IMR-90 (cell line): Measurements from ENCODE around the gene FRMPD4. TPM values are rescaled to one million over a fixed set of nuclear protein-coding genes. Genes with fewer than 3 reads are reported as not detected.

Source experiments
- ATAC-seq: fragments of 200-7000 bp; cut with Tn5 transposase; 2 replicates; pipeline ENCODE4 v1.9.1; 2020; ENCODE audit warnings: low read depth, mild to moderate bottlenecking, moderate library complexity
- BruUV-seq: library from RNA; stranded (reverse); fragments of 400-500 nt; replicated peaks from 2 replicates; lab custom pipeline; 2021; lab: Mats Ljungman, UMichigan
- CTCF ChIA-PET: fragments of 300-600 bp; formaldehyde crosslinking; extraction: SDS; loops from one replicate; lab custom pipeline; 2021; ENCODE audit warnings: antibody characterized with exemption; lab: Yijun Ruan, JAX
- POLR2A ChIA-PET: fragments of 300-600 bp; sonication (Branson Sonifier 250); formaldehyde crosslinking; loops from one replicate; lab custom pipeline; 2022; ENCODE audit warnings: antibody characterized with exemption; ENCODE audit not compliant: unreplicated experiment; lab: Charles Lee
- DNase-seq: peaks from one replicate; pipeline ENCODE4 v3.0.0; 2013
- H2AFZ ChIP-seq: replicated peaks from 2 replicates; pipeline ENCODE3; 2013; ENCODE audit warnings: low read length, mild to moderate bottlenecking; ENCODE audit not compliant: poor library complexity
- H2AK5ac ChIP-seq: 2 replicates; pipeline ENCODE4 v1.6.1; 2013; ENCODE audit warnings: low read depth, low read length, inconsistent platforms
- H2AK9ac ChIP-seq: replicated peaks from 2 replicates; pipeline ENCODE3; 2013; ENCODE audit warnings: mild to moderate bottlenecking, low read depth, low read length, moderate library complexity; ENCODE audit not compliant: poor library complexity
- H2BK120ac ChIP-seq: 2 replicates; pipeline ENCODE4 v1.6.1; 2013; ENCODE audit warnings: low read depth, low read length, inconsistent platforms
- H2BK15ac ChIP-seq: 3 replicates; pipeline ENCODE4 v1.6.1; 2013; ENCODE audit warnings: low read depth, low read length, inconsistent platforms
- H2BK20ac ChIP-seq: 2 replicates; pipeline ENCODE4 v1.6.1; 2013; ENCODE audit warnings: low read depth, mild to moderate bottlenecking, inconsistent platforms, low read length, moderate library complexity
- H2BK5ac ChIP-seq: 2 replicates; pipeline ENCODE4 v1.6.1; 2013; ENCODE audit warnings: mild to moderate bottlenecking, low read depth, low read length, inconsistent platforms; ENCODE audit not compliant: poor library complexity, severe bottlenecking
- H3K14ac ChIP-seq: replicated peaks from 2 replicates; pipeline ENCODE4 v1.6.1; 2013; ENCODE audit warnings: low read depth, low read length, inconsistent platforms
- H3K18ac ChIP-seq: 2 replicates; pipeline ENCODE4 v1.6.1; 2013; ENCODE audit warnings: low read depth, low read length, control low read depth
- H3K23ac ChIP-seq: 2 replicates; pipeline ENCODE4 v1.6.1; 2013; ENCODE audit warnings: low read depth, low read length, inconsistent platforms
- H3K27ac ChIP-seq: 2 replicates; pipeline ENCODE4 v1.5.1; 2013; ENCODE audit warnings: mild to moderate bottlenecking, control low read depth, low read length; ENCODE audit not compliant: insufficient read depth
- H3K27me3 ChIP-seq: 2 replicates; pipeline ENCODE4 v1.6.1; 2013; ENCODE audit warnings: low read length; ENCODE audit not compliant: control insufficient read depth, insufficient read depth
- H3K36me3 ChIP-seq: 2 replicates; pipeline ENCODE4 v1.6.1; 2013; ENCODE audit warnings: low read length, mixed read lengths; ENCODE audit not compliant: control insufficient read depth, insufficient read depth
- H3K4ac ChIP-seq: 2 replicates; pipeline ENCODE4 v1.6.1; 2013; ENCODE audit warnings: low read depth, low read length, inconsistent platforms
- H3K4me1 ChIP-seq: 2 replicates; pipeline ENCODE4 v1.6.1; 2013; ENCODE audit warnings: low read length, mixed read lengths; ENCODE audit not compliant: control insufficient read depth, insufficient read depth
- H3K4me2 ChIP-seq: 2 replicates; pipeline ENCODE4 v1.6.1; 2013; ENCODE audit warnings: low read depth, mild to moderate bottlenecking, control low read depth, low read length, moderate library complexity
- H3K4me3 ChIP-seq: 2 replicates; pipeline ENCODE4 v1.5.1; 2013; ENCODE audit warnings: low read depth, mild to moderate bottlenecking, control low read depth, low read length, moderate library complexity; ENCODE audit not compliant: insufficient read depth
- H3K56ac ChIP-seq: 2 replicates; pipeline ENCODE4 v1.6.1; 2013; ENCODE audit warnings: low read length, inconsistent platforms; ENCODE audit not compliant: insufficient read depth; ENCODE audit errors: extremely low read depth
- H3K79me1 ChIP-seq, 2 experiments: 2 replicates each; pipeline ENCODE4 v1.6.1; 2013; ENCODE audit warnings: low read length in 2 of 2, inconsistent platforms in 1 of 2, low read depth in 1 of 2
- H3K9ac ChIP-seq: 2 replicates; pipeline ENCODE4 v1.6.1; 2013; ENCODE audit warnings: low read depth, low read length, control low read depth
- H3K9me1 ChIP-seq: 2 replicates; pipeline ENCODE4 v1.6.1; 2013; ENCODE audit warnings: low read length, inconsistent platforms; ENCODE audit not compliant: insufficient read depth
- H3K9me3 ChIP-seq: 2 replicates; pipeline ENCODE4 v1.6.1; 2013; ENCODE audit warnings: low read length; ENCODE audit not compliant: control insufficient read depth, insufficient read depth
- H4K20me1 ChIP-seq: 2 replicates; pipeline ENCODE4 v1.6.1; 2013; ENCODE audit warnings: low read length, inconsistent platforms; ENCODE audit not compliant: insufficient read depth
- H4K5ac ChIP-seq: 2 replicates; pipeline ENCODE4 v1.6.1; 2013; ENCODE audit warnings: mild to moderate bottlenecking, low read depth, low read length, control low read depth
- H4K8ac ChIP-seq, 2 experiments: 2 replicates each; pipeline ENCODE4 v1.6.1; 2013; ENCODE audit warnings: low read depth in 2 of 2, low read length in 2 of 2, control low read depth in 1 of 2, inconsistent platforms in 1 of 2
- H4K91ac ChIP-seq: 2 replicates; pipeline ENCODE4 v1.6.1; 2013; ENCODE audit warnings: low read depth, low read length, inconsistent platforms; ENCODE audit not compliant: insufficient read depth
- BHLHE40 ChIP-seq: fragments of 150-350 bp; IDR thresholded peaks from 2 replicates; pipeline ENCODE4 v1.6.1; 2016; ENCODE audit warnings: mild to moderate bottlenecking, low read depth, low read length
- FOS ChIP-seq: fragments of 150-350 bp; IDR thresholded peaks from 2 replicates; pipeline ENCODE4 v1.6.1; 2016; ENCODE audit warnings: low read depth, low read length
- MAZ ChIP-seq: IDR thresholded peaks from 2 replicates; pipeline ENCODE4 v1.6.1; 2012; ENCODE audit warnings: low read depth, mild to moderate bottlenecking, low read length, improper control_type of control experiment, moderate library complexity, borderline replicate concordance
- MXI1 ChIP-seq: IDR thresholded peaks from 2 replicates; pipeline ENCODE4 v1.6.1; 2012; ENCODE audit warnings: low read depth, mild to moderate bottlenecking, low read length, moderate library complexity, borderline replicate concordance
- NFE2L2 ChIP-seq: fragments of 150-350 bp; IDR thresholded peaks from 2 replicates; pipeline ENCODE4 v1.6.1; 2016; ENCODE audit warnings: low read depth, mild to moderate bottlenecking, low read length
- RAD21 ChIP-seq: IDR thresholded peaks from 2 replicates; pipeline ENCODE4 v1.6.1; 2012; ENCODE audit warnings: low read length, improper control_type of control experiment
- RFX5 ChIP-seq: IDR thresholded peaks from 2 replicates; pipeline ENCODE4 v1.8.0; 2012; ENCODE audit warnings: low read depth, mild to moderate bottlenecking, low read length, moderate library complexity
- SMC3 ChIP-seq: fragments of 150-350 bp; IDR thresholded peaks from 2 replicates; pipeline ENCODE4 v1.6.1; 2016; ENCODE audit warnings: low read depth, mild to moderate bottlenecking, antibody characterized with exemption, low read length, moderate library complexity
- WGBS, 2 experiments: methylation state at CpG; one replicate each; pipeline versions ENCODE4 v1.1.5 to v1.1.7; 2013; ENCODE audit warnings: missing lambda C conversion rate in 2 of 2; ENCODE audit not compliant: insufficient read length in 1 of 2; ENCODE audit errors: extremely low coverage in 2 of 2; 5-methylcytosine and 5-hydroxymethylcytosine counted together
- dilution Hi-C: fragments of 300-500 bp; cut with HindIII; formaldehyde crosslinking; loops from one replicate; pipeline ENCODE4 v1.14.3; 2018; ENCODE audit warnings: low sequenced_read_pairs; ENCODE audit not compliant: unreplicated experiment
- in situ Hi-C: fragments of 300-500 bp; cut with MboI; formaldehyde crosslinking; loops from 3 replicates; pipeline ENCODE4 v1.14.3; 2019; ENCODE audit warnings: low sequenced_read_pairs, inconsistent platforms, mixed read lengths
- intact Hi-C: fragments of 100-400 bp; cut with micrococcal nuclease; formaldehyde crosslinking; loops from 2 replicates; pipeline ENCODE4 v1.10.0; 2022
- polyA plus RNA-seq, 3 experiments: library from polyadenylated mRNA; depleted of rRNA; stranded (reverse); fragments of >200 nt; gene quantifications; 2 replicates each; pipeline ENCODE4 v1.2.3, GENCODE V29; 2012; ENCODE audit warnings: low replicate concordance in 1 of 3
- total RNA-seq: library from RNA; depleted of rRNA; stranded (reverse); fragments of >200 nt; gene quantifications from 2 replicates; pipeline ENCODE4 v1.2.3, GENCODE V29; 2012
- TF ChIP-seq, protein P1 (sequence below): conservative IDR thresholded peaks from 2 replicates; pipeline ENCODE4 v1.5.1; 2012; ENCODE audit warnings: mild to moderate bottlenecking, low read depth, low read length, improper control_type of control experiment

Gene FRMPD4
- total and polyA plus RNA-seq, 2 of the 4 experiments (the other 2 are of a cell fraction), result 0.53 to 1.1 TPM

DNA sequence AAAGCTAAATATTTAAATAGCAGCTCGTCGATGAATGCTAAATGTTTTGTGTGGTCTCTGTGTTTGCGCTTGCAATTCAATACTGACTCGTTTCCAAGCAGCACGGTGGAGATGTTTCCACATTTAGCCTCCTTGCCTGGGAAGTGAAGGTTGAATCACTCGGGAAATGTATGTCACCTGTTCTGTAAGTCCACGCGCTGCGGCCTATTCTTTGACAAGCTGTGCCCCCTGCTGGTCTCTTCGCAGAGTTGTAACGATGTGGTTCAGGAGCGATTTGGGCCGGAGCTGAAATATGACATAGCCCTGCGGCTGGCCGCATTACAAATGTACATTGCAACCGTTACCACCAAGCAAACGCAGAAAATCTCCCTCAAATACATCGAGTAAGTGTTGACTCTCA lies 563.4 kb downstream of the FRMPD4 start:
- no peaks in the 10 kb centered on the region for H3K27me3 ChIP-seq
- ATAC-seq, result peak; percentile 63
- BruUV-seq, result no TSS peak

More for the DNA sequence above, 563.4 kb downstream of the FRMPD4 start:
- H2AK5ac ChIP-seq, result no peak overlapping the region
- H2AFZ ChIP-seq, result no peak overlapping the region
- H3K4me3 ChIP-seq, result no peak overlapping the region
- H3K9ac ChIP-seq, result no peak overlapping the region
- WGBS, 2 experiments, result 18% methylated on average over 3 of the region's 18 CpGs; no CpG with 5 or more reads in 1 of the 2 experiments
- in situ Hi-C loops, result loop anchor here (25.0 kb wide), 1 partner anchor 614 kb away; no protein-coding TSS in a partner anchor
- intact Hi-C loops, result loop anchor here (1.0 to 10.0 kb wide), 4 partner anchors 329 to 914 kb away; no protein-coding TSS in a partner anchor
- no peak overlapping the region for H2AK9ac ChIP-seq
- DNase-seq, result peak; percentile 68
- no peak overlapping the region for H3K18ac ChIP-seq
- peak; percentile 73 for TF ChIP-seq RAD21
- TF ChIP-seq, protein P1, sequence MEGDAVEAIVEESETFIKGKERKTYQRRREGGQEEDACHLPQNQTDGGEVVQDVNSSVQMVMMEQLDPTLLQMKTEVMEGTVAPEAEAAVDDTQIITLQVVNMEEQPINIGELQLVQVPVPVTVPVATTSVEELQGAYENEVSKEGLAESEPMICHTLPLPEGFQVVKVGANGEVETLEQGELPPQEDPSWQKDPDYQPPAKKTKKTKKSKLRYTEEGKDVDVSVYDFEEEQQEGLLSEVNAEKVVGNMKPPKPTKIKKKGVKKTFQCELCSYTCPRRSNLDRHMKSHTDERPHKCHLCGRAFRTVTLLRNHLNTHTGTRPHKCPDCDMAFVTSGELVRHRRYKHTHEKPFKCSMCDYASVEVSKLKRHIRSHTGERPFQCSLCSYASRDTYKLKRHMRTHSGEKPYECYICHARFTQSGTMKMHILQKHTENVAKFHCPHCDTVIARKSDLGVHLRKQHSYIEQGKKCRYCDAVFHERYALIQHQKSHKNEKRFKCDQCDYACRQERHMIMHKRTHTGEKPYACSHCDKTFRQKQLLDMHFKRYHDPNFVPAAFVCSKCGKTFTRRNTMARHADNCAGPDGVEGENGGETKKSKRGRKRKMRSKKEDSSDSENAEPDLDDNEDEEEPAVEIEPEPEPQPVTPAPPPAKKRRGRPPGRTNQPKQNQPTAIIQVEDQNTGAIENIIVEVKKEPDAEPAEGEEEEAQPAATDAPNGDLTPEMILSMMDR, result peak; percentile 57
- no peak for TF ChIP-seq FOS
- TF ChIP-seq NFE2L2, result no peak
- peak; percentile 60 for TF ChIP-seq SMC3
- no peak for TF ChIP-seq RFX5
- no peak for TF ChIP-seq MAZ
- TF ChIP-seq MXI1, result no peak
- TF ChIP-seq BHLHE40, result no peak
- dilution Hi-C loops, result no loop called here
- H4K20me1 ChIP-seq, result no peaks in the 10 kb centered on the region
- no peak overlapping the region for H4K91ac ChIP-seq
- POLR2A ChIA-PET, result no interaction called here
- no peak overlapping the region for H3K56ac ChIP-seq
- H2BK5ac ChIP-seq, result no peak overlapping the region
- H3K79me1 ChIP-seq, result no peaks in the 10 kb centered on the region
- H4K5ac ChIP-seq, result no peak overlapping the region
- no peak overlapping the region for H3K23ac ChIP-seq
- H3K27ac ChIP-seq, result no peak overlapping the region
- H3K4ac ChIP-seq, result no peak overlapping the region
- H4K8ac ChIP-seq, result no peak overlapping the region
- no peaks in the 10 kb centered on the region for H3K9me1 ChIP-seq
- no peak overlapping the region for H2BK20ac ChIP-seq
- H2BK15ac ChIP-seq, result no peak overlapping the region
- no peaks in the 10 kb centered on the region for H3K36me3 ChIP-seq
- CTCF ChIA-PET, result interaction anchor here (0.5 to 1.6 kb wide), 6 partner anchors 12 to 621 kb away, joined by 3 to 5 read pairs (median 4); no protein-coding TSS in a partner anchor
- H3K9me3 ChIP-seq, result no peaks in the 10 kb centered on the region
- no peaks in the 10 kb centered on the region for H3K4me1 ChIP-seq
- H2BK120ac ChIP-seq, result no peak overlapping the region
- no peak overlapping the region for H3K14ac ChIP-seq
- H3K4me2 ChIP-seq, result no peak overlapping the region
